Gastrocnemius medialis (tissue), 4 donors: Measurements from ENCODE around the gene ZNF322.

Experiments
- POLR2A ChIP-seq, 2 donors: fragments of 450-650 bp; IDR thresholded peaks; one replicate each; pipeline ENCODE4 v1.6.1; 2017; ENCODE audit warnings: antibody characterized with exemption in 2 of 2, mild to moderate bottlenecking in 2 of 2, moderate library complexity in 2 of 2
- TF ChIP-seq, protein P1 (sequence below), 5 experiments: fragments of 450-650 bp in 3 of 5; fragments of 200-600 bp in 2 of 5; sonication (generic) in 2 of 5; IDR thresholded peaks in 4 of 5; conservative IDR thresholded peaks in 1 of 5; 1 replicate in 4 of 5; 2 replicates in 1 of 5; pipeline ENCODE4 v1.5.1; 2016 to 2019; ENCODE audit warnings: antibody characterized with exemption in 5 of 5, mild to moderate bottlenecking in 3 of 5, moderate library complexity in 3 of 5

DNA sequence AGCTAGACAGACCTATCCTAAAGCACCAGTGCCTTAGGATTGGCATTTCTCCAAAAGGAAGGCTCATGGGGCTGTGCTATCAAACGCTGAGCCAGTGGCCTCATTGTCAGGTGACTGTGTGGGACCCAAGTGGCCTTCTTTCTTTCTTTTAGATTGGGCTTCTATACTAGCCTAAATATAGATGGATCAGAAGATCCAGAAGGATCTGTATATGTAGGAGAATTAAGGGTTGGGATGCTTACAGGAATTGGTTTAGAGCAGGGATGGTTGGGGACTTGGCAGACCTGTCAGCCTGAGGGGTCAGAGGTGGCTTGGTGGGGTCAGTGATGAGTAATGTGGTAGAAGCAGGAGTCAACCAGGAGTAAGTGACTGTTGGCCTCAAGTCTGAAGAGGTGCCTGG is 47.9 kb downstream of the ZNF322 start:
- TF ChIP-seq, protein P1, sequence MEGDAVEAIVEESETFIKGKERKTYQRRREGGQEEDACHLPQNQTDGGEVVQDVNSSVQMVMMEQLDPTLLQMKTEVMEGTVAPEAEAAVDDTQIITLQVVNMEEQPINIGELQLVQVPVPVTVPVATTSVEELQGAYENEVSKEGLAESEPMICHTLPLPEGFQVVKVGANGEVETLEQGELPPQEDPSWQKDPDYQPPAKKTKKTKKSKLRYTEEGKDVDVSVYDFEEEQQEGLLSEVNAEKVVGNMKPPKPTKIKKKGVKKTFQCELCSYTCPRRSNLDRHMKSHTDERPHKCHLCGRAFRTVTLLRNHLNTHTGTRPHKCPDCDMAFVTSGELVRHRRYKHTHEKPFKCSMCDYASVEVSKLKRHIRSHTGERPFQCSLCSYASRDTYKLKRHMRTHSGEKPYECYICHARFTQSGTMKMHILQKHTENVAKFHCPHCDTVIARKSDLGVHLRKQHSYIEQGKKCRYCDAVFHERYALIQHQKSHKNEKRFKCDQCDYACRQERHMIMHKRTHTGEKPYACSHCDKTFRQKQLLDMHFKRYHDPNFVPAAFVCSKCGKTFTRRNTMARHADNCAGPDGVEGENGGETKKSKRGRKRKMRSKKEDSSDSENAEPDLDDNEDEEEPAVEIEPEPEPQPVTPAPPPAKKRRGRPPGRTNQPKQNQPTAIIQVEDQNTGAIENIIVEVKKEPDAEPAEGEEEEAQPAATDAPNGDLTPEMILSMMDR (IDR thresholded peaks at IDR 0.05 in 4 of 5, conservative IDR thresholded peaks at IDR 0.05 in 1 of 5) = no peak
- TF ChIP-seq POLR2A (IDR thresholded peaks at IDR 0.05) = no peak
